ENCODE measurements around the gene TRIM67.

Gene TRIM67

GRCh38 chr1:231162970-231163829 is 1.3 kb downstream of the TRIM67 start:
- TF ChIP-seq, protein P1, sequence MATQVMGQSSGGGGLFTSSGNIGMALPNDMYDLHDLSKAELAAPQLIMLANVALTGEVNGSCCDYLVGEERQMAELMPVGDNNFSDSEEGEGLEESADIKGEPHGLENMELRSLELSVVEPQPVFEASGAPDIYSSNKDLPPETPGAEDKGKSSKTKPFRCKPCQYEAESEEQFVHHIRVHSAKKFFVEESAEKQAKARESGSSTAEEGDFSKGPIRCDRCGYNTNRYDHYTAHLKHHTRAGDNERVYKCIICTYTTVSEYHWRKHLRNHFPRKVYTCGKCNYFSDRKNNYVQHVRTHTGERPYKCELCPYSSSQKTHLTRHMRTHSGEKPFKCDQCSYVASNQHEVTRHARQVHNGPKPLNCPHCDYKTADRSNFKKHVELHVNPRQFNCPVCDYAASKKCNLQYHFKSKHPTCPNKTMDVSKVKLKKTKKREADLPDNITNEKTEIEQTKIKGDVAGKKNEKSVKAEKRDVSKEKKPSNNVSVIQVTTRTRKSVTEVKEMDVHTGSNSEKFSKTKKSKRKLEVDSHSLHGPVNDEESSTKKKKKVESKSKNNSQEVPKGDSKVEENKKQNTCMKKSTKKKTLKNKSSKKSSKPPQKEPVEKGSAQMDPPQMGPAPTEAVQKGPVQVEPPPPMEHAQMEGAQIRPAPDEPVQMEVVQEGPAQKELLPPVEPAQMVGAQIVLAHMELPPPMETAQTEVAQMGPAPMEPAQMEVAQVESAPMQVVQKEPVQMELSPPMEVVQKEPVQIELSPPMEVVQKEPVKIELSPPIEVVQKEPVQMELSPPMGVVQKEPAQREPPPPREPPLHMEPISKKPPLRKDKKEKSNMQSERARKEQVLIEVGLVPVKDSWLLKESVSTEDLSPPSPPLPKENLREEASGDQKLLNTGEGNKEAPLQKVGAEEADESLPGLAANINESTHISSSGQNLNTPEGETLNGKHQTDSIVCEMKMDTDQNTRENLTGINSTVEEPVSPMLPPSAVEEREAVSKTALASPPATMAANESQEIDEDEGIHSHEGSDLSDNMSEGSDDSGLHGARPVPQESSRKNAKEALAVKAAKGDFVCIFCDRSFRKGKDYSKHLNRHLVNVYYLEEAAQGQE (IDR thresholded peaks at IDR 0.05; ENCODE audit: insufficient read depth in 1 of 2, low read depth in 2 of 2, low read length in 2 of 2), result no peak
- TF ChIP-seq SIN3A (IDR thresholded peaks at IDR 0.05; ENCODE audit: borderline replicate concordance, insufficient read depth, low read length) (no peak), TAF1 (IDR thresholded peaks at IDR 0.05; ENCODE audit: borderline replicate concordance, insufficient read depth, low read length) (no peak)

DNA sequence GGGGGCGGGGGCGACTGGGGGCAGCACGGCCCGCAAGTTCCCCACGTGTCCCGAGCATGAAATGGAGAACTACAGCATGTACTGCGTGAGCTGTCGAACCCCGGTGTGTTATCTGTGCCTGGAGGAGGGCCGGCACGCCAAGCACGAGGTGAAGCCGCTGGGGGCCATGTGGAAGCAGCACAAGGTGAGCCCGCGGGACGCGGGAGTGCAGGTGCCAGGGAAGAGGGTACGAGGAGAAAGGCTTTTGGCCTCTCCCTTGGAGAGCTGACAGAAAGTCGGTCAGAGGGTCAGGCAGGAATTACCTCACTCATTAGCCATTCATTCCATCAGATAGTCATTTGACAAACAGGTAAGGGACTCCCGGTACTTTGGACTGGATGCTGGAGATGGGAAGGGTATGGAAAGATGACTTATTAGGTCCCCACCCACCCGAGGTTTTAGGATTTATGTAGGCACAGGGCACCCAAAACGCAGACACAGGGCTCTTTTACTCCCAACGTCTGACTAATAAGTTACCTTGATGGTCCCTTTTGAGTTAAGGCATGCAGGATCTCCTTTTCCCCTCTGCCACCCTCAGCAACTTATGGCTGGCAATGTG is 2.1 kb downstream of the TRIM67 start:
- TF ChIP-seq, protein P1 (IDR thresholded peaks at IDR 0.05; ENCODE audit: insufficient read depth in 1 of 2, low read depth in 2 of 2, low read length in 2 of 2), result no peak
- TF ChIP-seq POLR2AphosphoS5 (IDR thresholded peaks at IDR 0.05; ENCODE audit: low read depth, low read length) (no peak), SIN3A (IDR thresholded peaks at IDR 0.05; ENCODE audit: borderline replicate concordance, insufficient read depth, low read length) (no peak), TAF1 (IDR thresholded peaks at IDR 0.05; ENCODE audit: borderline replicate concordance, insufficient read depth, low read length) (no peak), FOXP2 (optimal IDR thresholded peaks at IDR 0.05; ENCODE audit: borderline replicate concordance, extremely low read depth, extremely low read length, insufficient read depth) (no peak)

DNA sequence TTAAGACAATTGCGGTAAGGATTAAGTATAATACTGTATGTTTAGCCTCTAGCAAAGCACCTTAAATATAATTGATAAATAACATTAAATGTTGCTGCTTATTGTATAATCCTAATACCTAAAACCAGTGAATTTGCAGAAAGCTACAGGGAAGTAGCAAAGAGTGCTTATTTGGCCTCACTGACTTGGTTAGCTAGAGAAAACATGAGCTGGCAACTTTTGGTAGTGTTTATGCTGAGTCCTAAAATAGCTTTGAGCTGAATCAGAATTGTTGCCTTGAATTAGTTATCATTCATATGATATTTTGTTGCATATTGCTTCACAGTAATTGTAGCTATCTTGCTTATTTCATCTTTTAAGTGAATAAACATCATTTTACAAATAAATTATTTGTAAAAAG is 3.5 kb downstream of the TRIM67 start:
- TF ChIP-seq, protein P1 (IDR thresholded peaks at IDR 0.05; ENCODE audit: insufficient read depth in 1 of 2, low read depth in 2 of 2, low read length in 2 of 2), result no peak
- TF ChIP-seq POLR2AphosphoS5 (IDR thresholded peaks at IDR 0.05; ENCODE audit: low read depth, low read length) (no peak), SIN3A (IDR thresholded peaks at IDR 0.05; ENCODE audit: borderline replicate concordance, insufficient read depth, low read length) (no peak)

DNA sequence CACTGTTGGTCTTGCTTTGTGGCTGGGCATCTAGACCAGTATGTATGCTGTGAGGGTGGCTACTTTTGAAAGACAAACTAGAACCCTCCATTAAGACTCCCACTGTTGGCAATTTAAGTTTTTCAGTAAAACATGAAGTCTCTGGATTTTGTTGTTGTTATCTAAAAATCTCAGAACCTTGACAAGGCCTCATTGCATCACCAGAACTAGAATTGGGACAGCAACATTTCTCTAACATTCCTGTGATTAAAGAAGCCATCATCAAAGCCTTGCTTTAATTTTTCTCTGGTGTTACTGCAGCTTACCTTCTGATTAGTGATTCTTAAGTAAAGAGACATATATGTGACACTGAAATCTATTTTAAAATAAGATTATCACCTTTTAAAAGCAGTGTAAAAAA is 4.5 kb downstream of the TRIM67 start:
- no peak for TF ChIP-seq SIN3A (IDR thresholded peaks at IDR 0.05; ENCODE audit: borderline replicate concordance, insufficient read depth, low read length)

DNA sequence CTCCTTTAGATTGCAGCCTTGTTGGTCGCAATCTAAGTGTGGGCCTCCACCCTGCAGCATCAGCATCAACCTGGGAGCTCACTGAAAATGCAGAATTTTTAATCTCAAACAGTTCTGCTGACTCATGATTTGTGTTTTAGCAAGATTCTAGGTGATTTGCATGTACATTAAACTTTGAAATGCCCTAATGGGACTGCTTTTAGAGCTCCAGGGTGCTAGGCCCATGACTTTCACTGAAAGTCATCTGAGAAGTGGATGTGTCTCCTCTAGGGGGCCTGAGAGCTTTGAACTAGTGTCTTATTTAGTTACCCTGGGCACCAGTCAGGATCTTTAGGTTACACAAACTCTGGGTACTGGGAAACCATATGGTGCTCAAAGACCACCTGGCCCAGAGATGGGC is 9.0 kb downstream of the TRIM67 start:
- TF ChIP-seq FOXP2 (optimal IDR thresholded peaks at IDR 0.05; ENCODE audit: borderline replicate concordance, extremely low read depth, extremely low read length, insufficient read depth) (no peak), POLR2AphosphoS5 (IDR thresholded peaks at IDR 0.05; ENCODE audit: low read depth, low read length) (no peak), SIN3A (IDR thresholded peaks at IDR 0.05; ENCODE audit: borderline replicate concordance, insufficient read depth, low read length) (no peak), TAF1 (IDR thresholded peaks at IDR 0.05; ENCODE audit: borderline replicate concordance, insufficient read depth, low read length) (no peak)
- TF ChIP-seq, protein P1 (IDR thresholded peaks at IDR 0.05; ENCODE audit: insufficient read depth in 1 of 2, low read depth in 2 of 2, low read length in 2 of 2), result no peak
